GM18517 (cell line): ENCODE results near the gene MPDZ.

Experiments used
- ATAC-seq: cut with Tn5 transposase; IDR thresholded peaks from one replicate; pipeline ENCODE4 v1.9.1; 2021; ENCODE audit warnings: mild to moderate bottlenecking, moderate library complexity; ENCODE audit not compliant: unreplicated experiment

Gene MPDZ

DNA sequence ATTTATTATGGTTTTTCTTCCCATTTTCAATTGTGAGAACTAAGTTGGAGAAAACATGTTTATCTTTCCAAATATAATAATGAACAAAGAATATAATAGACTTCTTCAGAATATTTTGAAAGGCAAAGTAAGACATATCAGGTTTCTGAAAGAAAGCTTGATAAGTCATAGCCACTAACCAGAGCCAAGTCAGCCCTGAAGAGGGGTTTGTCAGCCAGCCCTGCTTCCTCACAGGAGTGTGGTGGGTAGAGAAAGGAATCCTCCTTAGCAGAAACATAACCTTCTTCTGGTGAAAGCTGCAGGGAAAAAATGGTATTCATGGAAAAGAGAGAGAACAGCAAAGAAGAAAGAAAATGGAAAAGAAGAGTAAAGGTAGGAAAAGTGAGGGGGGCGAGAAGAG is 93.4 kb downstream of the MPDZ start:
- ATAC-seq, result no peak

GRCh38 chr9:13181652-13182051 is 97.8 kb downstream of the MPDZ start:
- ATAC-seq, result no peak

DNA sequence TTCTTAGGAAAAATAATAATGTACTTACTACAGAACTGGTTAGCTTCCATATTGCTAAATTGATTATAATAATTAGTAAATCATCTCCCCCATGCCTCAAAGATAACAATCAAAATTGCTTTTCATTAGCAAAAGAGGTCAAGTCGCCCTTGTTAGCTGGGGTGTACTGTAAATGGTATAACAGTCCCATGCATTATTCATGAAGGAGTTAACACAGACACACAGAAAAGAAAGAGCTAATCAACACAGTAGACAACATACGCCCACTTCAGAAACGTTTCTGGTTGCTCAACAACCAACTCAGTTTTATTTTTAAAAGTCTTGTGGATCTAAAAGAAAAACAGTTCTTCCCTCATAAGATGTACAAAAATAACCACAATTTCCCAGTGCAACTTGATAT is 100.2 kb downstream of the MPDZ start:
- ATAC-seq, result no peak

- ATAC-seq, result no peak
Observed at GRCh38 chr9:13175732-13176131, 103.8 kb downstream of the MPDZ start.

DNA sequence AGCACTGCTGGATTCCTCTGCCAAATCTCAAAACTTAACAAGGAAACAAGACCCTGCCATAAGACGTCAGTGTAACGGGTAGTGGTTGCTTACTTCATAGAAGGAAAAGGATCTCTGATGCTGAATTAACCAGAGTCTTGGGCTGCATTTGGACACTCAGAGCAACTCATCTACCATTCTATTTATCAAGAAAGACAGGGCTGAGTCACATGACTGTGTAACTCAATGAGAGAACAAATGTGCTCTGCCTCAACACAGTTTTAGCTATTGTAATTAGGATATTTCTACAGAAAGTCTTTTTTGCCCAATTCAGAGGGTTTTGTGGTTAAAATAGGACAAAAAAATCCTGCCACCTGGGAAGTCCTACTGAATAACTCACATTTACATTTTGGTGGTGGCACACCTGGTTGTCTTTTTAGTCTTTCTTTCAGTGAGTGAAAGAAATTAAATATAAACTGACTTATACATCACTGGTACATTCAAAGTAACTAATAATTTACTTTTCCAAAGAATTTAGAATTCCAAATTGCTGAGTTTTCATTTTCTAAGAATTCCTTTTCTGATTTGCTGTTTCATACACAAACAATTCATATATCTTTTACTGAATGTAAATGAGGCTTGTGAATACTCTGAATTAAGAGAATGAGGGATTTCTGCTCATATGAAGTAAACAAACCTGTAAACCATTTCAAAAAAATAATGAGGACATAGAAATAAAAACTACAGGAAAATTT is 104.4 kb downstream of the MPDZ start:
- ATAC-seq, result no peak

- no peak for ATAC-seq
Observed at GRCh38 chr9:13173553-13173952, 105.9 kb downstream of the MPDZ start.

DNA sequence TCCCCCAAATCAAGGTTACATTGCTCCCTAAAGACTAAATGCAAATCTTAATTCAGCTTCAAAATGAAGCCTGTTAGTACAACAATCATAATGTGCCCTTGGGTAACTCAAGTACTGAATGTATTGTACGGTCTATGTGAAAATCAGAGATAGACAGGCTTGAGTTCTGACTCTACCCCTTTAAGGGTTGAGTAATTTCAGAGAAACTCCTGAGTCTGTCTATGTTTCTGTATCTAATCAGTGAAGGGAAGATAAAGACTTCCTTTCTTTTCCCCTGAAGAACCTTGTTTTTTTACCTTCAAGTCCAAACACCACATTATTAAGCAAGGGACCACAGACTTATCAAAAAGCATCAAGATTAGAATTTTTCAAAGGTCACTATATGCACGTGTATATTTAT is 108.2 kb downstream of the MPDZ start:
- no peak for ATAC-seq

DNA sequence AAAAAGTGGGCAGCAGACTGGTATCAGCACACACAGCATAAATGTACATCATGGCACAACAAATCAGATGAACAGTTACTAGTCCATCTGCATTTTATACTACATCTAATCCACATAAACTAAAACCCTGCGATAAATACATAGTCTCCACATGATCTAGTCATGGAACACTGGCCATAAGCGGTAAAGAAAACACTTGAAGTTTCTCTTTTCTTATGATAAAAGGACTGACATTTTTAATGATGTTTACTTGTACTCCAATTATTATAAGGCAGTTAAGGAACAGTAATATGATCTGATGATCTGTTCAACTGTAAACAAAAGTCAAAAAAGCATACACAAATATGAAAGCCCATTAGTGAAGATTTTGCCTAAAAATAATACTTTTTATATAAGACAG is 112.5 kb downstream of the MPDZ start:
- no peak for ATAC-seq

DNA sequence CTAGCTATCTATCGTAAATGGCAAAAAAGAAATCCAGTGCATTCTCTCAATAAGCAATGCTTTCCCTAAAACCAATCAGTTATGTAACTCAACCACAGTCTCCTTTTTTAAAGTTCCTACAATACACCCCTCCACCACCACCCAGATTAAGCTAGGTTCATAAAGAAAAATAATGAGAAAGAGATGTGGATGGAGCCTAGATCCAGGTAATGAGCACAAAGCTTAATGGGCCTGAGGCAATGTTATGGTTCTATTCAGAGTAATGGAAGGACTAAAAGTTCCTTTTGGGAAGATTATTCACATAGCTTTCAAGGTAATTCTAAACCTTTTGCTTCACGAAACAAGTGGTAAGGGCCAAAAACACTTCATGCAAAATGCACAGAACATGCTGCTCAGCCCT is 113.5 kb downstream of the MPDZ start:
- no peak for ATAC-seq

DNA sequence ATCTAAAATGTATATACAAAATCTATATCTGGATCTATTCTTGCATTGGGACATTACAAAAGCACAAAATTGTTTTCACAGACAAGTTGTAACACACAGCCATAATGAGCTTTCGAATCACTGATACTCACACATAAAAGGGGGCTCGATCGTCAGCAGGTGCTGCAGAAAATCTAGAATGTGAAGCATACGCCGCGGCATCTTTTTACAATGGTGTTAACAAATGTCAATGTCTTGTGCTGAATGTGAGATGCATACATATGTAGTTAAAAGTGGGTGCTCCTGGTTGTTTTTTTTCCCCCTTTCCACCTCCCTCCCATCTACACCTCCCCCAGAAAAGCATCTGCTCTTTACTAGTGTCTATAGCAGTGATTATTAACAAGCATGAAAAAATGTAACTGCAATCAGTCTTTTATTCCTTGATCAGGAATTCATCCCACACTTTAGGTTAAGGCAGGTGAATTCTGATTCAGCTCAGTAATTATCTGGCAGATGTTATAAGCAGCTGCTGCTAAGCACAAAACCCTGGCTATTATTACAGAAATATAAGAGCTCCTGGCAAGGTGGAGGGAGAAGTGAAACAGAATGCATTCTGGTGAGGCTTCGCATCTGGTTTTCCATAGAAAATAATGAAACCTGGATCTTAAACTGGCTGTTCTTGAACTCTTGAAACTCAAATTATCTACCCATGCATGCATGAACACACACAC is 114.1 kb downstream of the MPDZ start:
- no peak for ATAC-seq

- no peak for ATAC-seq
Observed at GRCh38 chr9:13163946-13164345, 115.5 kb downstream of the MPDZ start.

GRCh38 chr9:13163287-13163686 is 116.2 kb downstream of the MPDZ start:
- no peak for ATAC-seq

DNA sequence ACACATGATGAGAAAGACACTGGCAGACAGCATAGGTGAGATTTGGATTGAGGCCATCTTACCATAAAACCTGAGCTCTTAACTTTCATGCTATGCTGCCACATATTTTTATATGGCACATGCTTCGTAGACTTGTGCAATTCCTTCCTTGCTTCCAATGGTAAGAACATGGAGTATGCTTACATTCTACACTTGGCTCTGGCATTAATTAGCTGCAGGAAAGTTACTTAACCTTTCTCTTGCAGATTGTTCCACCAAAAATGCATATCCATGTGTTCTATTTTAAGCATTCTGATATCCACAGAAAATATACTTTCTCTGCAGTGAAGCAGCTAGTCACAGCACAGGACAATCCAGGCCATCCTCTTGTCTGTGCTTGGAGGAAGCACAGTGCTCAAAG is 119.4 kb downstream of the MPDZ start:
- ATAC-seq, result no peak

GRCh38 chr9:13158986-13159385 is 120.5 kb downstream of the MPDZ start:
- no peak for ATAC-seq

DNA sequence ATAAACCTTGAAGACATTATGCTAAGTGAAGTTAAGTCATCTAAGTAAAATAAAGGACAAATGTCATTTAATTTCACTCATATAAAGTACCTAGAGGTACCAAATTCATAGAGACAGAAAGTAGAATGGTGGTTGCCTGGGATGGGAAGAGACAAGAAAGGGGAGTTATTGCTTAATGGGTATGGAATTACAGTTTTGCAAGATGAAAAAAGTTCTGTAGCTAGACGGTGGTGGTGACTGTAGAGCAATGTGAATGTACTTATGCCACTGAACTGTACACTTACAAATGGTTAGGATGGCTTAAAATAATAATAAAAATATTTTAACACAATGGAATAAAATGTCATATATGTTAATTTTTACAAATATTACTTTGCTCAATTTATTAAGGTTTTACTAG is 128.0 kb downstream of the MPDZ start:
- ATAC-seq, result no peak

DNA sequence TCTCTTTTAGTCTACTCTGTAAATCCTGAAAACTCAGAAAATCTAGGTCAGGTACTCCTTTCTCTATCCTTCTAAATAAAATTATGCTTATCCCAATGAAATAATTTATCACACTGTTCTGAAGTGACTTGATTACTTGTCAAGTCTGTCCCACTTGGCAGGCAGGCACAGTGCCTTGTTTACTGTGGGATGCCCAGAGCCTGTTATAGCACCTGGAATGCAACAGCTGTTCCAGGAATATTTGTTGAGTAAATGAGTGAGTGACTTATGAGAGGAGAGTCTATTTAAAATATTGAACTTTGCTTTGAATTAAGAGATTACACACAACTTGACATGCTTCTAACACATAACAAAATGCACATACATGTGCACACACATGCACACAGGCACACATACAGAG is 130.0 kb downstream of the MPDZ start:
- ATAC-seq, result no peak

GRCh38 chr9:13146840-13147239 is 132.7 kb downstream of the MPDZ start:
- ATAC-seq, result no peak

GRCh38 chr9:13145340-13145739 is 134.2 kb downstream of the MPDZ start:
- ATAC-seq, result no peak

GRCh38 chr9:13144166-13144775 is 135.2 kb downstream of the MPDZ start:
- no peak for ATAC-seq

GRCh38 chr9:13143281-13143680 is 136.2 kb downstream of the MPDZ start:
- ATAC-seq, result no peak

DNA sequence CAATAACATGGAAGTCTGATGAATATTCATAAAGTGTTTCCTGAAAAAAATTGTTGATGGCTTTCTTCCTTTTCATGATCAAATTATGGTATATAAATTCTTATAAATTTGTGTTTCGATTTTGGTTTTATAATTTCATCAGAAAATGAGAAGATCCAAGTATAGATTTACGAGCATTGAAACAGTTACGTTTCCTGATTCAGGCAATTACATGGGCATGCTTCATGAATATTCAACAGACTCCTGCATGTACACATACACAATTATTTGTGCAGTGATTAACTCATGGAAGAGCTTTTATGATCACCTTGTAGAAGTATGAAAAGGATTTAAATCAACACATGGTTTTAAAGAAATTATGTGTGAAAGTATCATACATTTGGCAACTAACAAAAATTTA is 136.7 kb downstream of the MPDZ start:
- ATAC-seq, result no peak

DNA sequence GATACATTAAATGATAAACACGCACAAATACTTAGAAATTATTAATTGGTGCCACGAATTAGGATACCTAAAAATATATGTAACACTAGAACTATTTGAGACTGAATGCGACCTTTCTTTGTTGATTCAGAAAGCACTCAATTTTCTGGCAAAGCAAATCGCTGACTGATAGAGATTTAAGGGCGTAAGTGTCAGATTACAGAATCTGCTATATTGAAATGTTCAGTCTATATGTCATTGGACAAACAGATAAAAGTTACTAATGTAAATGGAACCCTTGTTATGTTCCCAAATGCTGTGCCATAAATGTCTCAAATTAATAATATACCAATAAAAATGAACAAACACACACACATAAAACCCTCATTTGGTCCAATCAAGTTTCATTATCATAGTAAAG is 137.9 kb downstream of the MPDZ start:
- no peak for ATAC-seq
